ENCODE measurements around the gene TAGLN3.

- TF ChIP-seq CTCF (IDR thresholded peaks at IDR 0.05 in 4 of 5, conservative IDR thresholded peaks at IDR 0.05 in 1 of 5) (no peak), POLR2A (IDR thresholded peaks at IDR 0.05) (no peak)
These were observed 5.5 kb downstream of the TAGLN3 start for GRCh38 chr3:112004187-112004586.

Data from gastrocnemius medialis (tissue), 4 donors.